ENCODE data around the gene MAMSTR. TPM values are rescaled to one million over a fixed set of nuclear protein-coding genes. Genes with fewer than 3 reads are reported as not detected.

The MAMSTR gene
- total and polyA plus RNA-seq, 9 of the 15 experiments (the other 6 are each of a cell fraction or from before 2014, with no cell fraction given), result 0.08 to 1.00 (median 0.40) TPM; not detected in 1

DNA sequence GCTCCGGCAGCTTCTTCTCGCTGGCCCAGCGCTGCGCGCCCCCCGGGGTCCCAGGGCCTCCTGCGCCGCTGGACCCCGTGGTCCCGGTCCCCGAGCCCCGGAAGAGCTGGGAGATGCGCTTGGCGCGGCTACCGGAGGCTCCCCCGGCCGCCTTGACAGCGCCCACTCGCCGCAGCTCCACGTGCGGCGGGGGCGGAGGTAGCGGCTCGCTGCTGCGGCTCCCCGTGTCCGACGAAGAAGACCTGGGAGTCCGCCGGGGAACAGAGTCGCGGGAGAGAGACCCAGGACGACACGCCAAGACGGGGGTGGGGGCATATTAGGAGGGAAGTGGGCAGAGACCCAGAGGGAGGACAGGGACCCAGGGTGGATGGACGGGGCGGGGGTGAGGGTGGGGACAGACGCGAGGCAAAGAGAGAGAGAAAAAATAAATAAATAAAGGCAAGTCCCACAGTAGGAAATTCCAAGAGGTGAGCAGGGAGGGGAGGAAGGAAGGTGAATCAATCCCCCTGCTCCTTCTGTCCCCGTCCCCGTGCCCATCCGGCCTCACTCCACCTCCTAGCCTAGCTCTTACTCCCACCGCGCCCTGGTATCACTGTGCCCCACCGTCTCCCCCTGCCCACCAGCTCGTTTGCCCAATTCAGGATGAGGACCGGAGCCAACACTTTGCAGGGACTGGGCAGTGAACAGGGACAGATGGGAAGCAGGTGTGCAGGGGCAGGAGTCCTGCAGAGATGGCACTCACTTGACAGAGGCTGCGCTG is 20.1 kb upstream of the MAMSTR start (continued):
- TF ChIP-seq FOSL1 (tag; conservative IDR thresholded peaks at IDR 0.05), result 0 out of 2 replicates have a peak, but pooled peaks have one; percentile 35
- TF ChIP-seq, protein P1, sequence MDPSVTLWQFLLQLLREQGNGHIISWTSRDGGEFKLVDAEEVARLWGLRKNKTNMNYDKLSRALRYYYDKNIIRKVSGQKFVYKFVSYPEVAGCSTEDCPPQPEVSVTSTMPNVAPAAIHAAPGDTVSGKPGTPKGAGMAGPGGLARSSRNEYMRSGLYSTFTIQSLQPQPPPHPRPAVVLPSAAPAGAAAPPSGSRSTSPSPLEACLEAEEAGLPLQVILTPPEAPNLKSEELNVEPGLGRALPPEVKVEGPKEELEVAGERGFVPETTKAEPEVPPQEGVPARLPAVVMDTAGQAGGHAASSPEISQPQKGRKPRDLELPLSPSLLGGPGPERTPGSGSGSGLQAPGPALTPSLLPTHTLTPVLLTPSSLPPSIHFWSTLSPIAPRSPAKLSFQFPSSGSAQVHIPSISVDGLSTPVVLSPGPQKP (CRISPR knock-in tag; IDR thresholded peaks at IDR 0.05), result no peak
- TF ChIP-seq COPS2 (conservative IDR thresholded peaks at IDR 0.05), result no peak
- TF ChIP-seq, protein P2, sequence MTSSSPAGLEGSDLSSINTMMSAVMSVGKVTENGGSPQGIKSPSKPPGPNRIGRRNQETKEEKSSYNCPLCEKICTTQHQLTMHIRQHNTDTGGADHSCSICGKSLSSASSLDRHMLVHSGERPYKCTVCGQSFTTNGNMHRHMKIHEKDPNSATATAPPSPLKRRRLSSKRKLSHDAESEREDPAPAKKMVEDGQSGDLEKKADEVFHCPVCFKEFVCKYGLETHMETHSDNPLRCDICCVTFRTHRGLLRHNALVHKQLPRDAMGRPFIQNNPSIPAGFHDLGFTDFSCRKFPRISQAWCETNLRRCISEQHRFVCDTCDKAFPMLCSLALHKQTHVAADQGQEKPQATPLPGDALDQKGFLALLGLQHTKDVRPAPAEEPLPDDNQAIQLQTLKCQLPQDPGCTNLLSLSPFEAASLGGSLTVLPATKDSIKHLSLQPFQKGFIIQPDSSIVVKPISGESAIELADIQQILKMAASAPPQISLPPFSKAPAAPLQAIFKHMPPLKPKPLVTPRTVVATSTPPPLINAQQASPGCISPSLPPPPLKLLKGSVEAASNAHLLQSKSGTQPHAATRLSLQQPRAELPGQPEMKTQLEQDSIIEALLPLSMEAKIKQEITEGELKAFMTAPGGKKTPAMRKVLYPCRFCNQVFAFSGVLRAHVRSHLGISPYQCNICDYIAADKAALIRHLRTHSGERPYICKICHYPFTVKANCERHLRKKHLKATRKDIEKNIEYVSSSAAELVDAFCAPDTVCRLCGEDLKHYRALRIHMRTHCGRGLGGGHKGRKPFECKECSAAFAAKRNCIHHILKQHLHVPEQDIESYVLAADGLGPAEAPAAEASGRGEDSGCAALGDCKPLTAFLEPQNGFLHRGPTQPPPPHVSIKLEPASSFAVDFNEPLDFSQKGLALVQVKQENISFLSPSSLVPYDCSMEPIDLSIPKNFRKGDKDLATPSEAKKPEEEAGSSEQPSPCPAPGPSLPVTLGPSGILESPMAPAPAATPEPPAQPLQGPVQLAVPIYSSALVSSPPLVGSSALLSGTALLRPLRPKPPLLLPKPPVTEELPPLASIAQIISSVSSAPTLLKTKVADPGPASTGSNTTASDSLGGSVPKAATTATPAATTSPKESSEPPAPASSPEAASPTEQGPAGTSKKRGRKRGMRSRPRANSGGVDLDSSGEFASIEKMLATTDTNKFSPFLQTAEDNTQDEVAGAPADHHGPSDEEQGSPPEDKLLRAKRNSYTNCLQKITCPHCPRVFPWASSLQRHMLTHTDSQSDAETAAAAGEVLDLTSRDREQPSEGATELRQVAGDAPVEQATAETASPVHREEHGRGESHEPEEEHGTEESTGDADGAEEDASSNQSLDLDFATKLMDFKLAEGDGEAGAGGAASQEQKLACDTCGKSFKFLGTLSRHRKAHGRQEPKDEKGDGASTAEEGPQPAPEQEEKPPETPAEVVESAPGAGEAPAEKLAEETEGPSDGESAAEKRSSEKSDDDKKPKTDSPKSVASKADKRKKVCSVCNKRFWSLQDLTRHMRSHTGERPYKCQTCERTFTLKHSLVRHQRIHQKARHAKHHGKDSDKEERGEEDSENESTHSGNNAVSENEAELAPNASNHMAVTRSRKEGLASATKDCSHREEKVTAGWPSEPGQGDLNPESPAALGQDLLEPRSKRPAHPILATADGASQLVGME (CRISPR knock-in tag; IDR thresholded peaks at IDR 0.05), result 0 out of 2 replicates have a peak, but pooled peaks have one; percentile 4
- TF ChIP-seq RNF2 (IDR thresholded peaks at IDR 0.05), result no peak
- TF ChIP-seq HOXB6 (CRISPR knock-in tag; IDR thresholded peaks at IDR 0.05; ENCODE audit: borderline replicate concordance), result no peak
- TF ChIP-seq CHD4 (IDR thresholded peaks at IDR 0.05; ENCODE audit: insufficient read depth, insufficient replicate concordance, low read depth, low read length, poor library complexity, severe bottlenecking), result no peak
- no peak for TF ChIP-seq ZNF175 (CRISPR knock-in tag; IDR thresholded peaks at IDR 0.05; ENCODE audit: low read depth)
- TF ChIP-seq CBX1 (IDR thresholded peaks at IDR 0.05; ENCODE audit: low read depth), result peak; percentile 10; the same call in 1 of the 2 replicates
- TF ChIP-seq OTX1 (CRISPR knock-in tag; IDR thresholded peaks at IDR 0.05), result no peak
- TF ChIP-seq EP400 (IDR thresholded peaks at IDR 0.05), result peak; percentile 12; the same call in 1 of the 2 replicates
- no peak for TF ChIP-seq SLC30A9 (CRISPR knock-in tag; IDR thresholded peaks at IDR 0.05)

Data from K562 (cell line).